Stimulated activated CD8-positive, alpha-beta memory T cell treated with anti-CD3 and anti-CD28 coated beads, Interleukin-7, amount 100 ng/mL, for 24 hours (primary cell): ENCODE data around the gene PUM1.
"Not testable (repeated sequence)": the region's sequence is repeated elsewhere in the genome, so short reads cannot be mapped to it uniquely, and the experiment has no call there.

Experiments used
- DNase-seq: peaks from one replicate; pipeline ENCODE4 v3.0.0-alpha.2; 2020; ENCODE audit warnings: low read depth

Gene PUM1

DNA sequence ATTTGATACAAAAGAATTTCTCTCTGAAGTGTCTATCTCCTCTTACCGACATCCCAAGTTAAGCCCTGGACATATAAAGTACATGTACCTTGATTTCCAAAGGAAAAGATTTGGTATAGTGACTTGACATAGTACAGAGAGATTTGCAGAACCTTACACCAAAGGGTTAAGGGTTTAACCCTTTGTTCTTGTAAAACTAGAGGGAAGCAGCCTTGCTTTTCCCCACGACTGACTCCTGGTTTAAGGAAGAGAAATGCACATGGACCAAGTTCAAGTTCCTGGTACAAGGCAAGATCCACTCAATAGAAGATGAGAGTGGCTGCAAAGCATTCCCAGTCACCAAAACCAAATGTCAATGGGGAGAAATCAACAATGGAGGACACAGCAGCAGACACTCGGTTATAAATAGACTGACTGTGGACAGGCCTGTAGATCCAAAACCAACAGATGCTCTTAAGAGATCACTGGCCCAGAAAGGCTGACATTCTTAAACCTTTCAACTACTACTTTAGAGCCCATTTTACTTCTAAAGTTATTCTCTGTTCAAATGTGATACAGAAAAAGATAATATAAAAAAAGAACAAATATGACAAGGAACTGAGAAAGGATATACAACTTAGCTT lies 69.4 kb downstream of the PUM1 start:
- no peak for DNase-seq

- DNase-seq: no peak
These were observed 73.5 kb downstream of the PUM1 start for GRCh38 chr1:30991862-30992606.

DNA sequence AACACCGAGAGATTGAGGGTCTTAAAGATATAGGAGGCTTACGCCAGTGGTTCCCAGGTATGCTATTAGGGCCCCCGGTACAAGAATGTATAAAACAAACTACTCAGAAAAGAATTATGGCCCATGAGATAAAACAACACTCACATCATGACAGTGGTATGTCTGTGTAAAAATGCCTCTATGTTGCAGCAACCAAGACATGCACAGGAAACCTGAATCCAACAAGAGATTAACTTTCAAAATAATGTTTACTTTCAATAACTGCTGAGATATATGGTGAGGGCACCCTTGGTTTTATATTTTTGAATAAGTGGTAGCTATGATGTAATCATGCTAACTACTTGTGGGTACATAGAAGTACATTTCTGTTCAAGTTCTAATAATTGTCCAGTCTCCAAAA lies 74.9 kb downstream of the PUM1 start:
- DNase-seq: no peak

DNA sequence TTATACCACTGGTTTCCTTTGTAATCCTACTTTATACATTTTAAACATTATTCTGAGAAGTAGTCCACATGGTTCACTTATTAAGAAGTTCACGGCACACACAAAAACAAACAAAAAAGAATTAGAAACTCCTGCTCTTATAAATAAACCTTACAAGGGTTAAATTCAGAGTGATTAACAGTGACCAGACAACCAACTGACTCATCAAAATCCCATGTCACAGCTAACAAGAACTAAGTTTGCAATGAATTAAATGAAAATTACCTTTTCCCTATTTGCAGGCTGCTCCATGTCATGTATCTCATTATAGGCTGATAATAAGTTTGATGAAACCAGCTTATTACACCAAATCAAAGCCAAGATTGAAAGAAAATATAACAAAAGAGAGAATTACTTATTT lies 77.5 kb downstream of the PUM1 start:
- no peak for DNase-seq

GRCh38 chr1:30986755-30987154 lies 78.8 kb downstream of the PUM1 start:
- DNase-seq: no peak

DNA sequence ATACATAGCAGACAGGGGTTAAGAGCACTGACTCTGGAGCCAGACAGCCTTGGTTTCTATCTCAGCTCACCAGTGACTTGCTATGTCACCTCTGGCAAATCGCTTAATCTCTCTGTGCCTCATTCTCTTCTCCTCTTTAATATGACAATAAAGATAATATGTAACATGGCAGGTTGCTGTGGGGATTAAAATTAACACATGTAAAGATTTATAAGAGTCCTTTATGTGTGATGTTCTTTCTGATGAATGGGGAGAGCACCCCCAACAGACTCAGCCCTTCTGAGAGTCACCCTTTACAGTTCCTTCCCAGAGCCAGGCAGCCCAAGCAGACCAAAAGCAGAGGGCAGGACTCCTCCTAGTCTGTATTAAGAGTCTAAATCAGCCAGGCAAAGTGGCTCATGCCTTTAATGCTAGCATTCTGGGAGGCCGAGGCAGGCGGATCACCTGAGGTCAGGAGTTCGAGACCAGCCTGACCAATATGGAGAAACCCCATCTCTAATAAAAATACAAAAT lies 80.5 kb downstream of the PUM1 start:
- DNase-seq: no peak

DNA sequence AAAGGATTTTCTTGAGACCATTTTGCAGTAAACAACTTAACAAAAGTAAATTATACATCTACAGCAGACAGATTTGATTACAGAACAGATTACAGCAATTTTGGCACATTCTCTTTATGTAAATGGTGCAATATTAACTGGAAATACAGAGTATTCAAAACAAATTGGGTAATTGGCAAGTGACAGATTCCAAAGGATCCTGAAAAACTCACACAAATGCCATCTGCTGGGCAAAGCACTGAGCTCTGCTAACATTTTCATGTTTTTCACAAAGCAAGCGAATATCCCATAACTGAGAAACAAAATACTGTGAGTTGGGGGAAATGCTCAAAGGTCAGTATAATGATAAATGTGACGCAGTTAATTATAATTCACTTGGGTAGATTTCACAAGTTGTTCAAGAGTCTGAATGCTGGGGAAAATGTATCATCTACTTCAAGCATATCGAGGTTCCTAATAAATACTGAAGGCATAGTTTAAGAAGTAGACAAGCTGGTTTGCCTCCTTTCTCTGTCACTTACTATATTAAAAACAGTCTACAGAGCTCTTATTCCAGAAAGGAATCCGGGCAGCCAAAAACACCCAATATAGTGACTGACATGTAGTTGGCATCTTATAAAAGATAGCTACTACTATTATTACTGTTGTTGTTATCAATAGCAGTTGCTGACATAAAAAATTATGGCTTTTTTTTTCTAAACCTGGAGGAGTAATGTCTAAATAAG lies 81.2 kb downstream of the PUM1 start:
- DNase-seq: no peak

DNA sequence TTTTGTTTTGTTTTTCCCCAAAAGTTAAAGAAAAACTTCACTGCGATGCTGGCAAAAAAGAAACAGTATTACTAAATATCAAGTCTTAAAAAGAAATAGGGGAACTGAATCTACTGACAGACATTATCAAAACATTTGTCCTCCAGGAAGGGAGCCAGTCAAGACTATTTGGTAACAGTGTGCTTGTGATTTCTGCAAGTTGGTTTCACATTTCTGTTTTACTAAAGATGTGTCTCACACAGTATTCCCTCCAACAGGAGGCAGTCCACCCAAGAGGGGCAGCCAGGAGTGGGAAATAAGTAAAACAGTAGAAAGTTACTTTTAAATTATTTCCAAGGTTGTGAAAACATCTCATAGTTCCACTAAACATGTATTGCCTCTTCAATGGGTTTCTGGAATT lies 82.6 kb downstream of the PUM1 start:
- no peak for DNase-seq

DNA sequence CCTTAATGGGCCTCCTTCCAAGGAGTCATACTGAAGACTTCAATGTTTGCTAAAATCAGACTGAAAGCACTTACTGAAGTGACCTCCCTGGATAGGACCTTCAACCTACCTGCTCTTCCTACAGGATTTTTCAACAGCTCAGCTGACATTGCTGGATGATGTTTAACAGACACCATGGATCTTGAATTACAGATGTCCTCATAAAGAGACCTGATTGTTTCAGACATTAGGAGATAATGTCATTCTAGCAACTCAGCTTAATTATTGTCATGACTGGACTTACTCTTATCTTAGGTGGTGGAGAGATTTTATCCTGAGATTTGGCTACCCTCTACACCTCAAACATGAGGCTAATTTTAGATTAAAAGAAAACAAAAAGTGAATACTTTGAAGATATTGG lies 83.1 kb downstream of the PUM1 start:
- no peak for DNase-seq

DNA sequence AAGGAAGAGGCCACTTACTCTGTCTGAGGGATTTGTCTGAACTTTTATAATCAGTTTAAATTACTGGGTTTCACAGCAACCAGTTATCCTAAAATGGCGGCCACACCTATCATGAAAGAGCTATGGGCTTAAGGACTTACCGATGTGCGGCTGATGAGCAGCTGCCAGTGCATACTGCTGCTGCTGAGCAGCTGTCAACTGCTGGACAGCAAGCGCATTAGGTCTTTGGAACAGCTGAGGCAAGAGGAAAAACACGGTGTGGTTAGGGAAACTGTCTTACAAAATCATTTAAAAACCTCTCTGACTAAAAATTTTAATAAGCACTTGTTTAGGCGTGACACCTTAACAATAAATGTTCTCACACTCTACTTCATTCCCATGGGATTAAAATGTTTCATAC lies 84.3 kb downstream of the PUM1 start:
- DNase-seq: no peak

- DNase-seq: no peak
These were observed 88.0 kb downstream of the PUM1 start for GRCh38 chr1:30977511-30977910.

DNA sequence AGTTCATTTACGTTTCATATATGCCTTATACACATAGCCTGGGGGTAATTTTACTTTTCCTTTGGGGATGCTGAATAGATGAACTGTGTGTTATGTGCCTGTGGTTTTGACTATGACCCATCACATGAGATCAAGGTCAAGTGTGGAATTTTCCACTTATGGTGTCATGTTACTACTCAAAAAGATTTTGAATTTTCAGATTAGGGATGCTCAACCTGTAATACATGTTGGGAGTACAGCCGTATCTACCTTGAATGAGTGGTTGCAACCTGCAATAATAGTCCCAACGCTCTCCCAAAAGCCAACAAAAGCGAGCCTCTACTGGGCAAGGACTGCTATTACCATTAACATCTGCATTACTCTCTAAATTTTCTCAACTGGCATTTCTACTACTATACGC lies 88.4 kb downstream of the PUM1 start:
- DNase-seq: no peak

DNA sequence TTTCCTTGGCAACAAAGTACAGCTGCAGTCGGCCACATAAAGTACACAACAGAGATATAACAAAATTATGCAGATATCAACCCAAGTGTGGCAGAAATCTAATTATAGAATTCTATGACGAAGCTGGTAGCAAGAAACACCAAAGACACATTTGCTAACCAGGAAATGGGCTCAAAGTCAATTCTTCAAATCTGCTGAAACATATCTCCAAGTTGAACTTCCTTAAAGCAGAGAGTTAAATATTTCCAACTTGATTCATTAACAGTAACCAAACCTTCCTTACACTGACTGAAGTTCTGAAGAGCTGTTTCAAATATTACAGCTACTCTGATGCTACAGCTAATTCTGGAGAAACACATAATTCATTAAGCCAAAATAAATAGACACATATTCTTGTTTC lies 89.4 kb downstream of the PUM1 start:
- no peak for DNase-seq

DNA sequence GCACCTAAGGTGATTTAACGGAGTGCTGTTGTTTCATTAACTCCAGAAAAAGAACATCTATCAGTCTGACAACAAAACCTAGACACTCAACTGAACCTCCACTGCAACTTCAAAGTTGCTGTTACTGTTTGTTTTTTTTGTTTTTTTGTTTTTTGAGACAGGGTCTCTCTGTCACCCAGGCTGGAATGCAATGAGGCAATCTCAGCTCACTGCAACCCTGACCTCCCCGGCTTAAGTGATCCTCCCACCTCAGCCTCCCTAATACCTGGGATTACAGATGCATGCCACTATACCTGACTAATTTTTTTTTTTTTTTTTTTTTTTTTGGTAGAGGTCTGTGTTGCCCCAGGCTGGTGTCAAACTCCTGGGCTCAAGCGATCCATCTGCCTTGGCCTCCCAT lies 90.3 kb downstream of the PUM1 start:
- no peak for DNase-seq

- DNase-seq: no peak
These were observed 91.0 kb downstream of the PUM1 start for GRCh38 chr1:30974536-30974935.

DNA sequence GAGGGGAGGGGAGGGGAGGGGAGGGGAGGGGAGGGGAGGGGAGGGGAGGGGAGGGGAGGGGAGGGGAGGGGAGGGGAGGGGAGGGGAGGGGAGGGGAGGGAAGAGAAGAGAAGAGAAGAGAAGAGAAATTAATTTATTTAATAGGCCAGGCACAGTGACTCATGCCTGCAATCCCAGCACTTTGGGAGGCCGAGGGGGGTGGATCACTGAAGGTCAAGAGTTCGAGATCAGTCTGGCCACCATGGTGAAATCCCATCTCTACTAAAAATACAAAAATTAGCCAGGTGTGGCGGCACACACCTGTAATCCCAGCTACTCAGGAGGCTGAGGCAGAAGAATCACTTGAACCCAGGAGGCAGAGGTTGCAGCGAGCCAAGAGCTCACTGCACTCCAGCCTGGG lies 93.2 kb downstream of the PUM1 start:
- DNase-seq: not testable (repeated sequence)

- DNase-seq: no peak
These were observed 94.0 kb downstream of the PUM1 start for GRCh38 chr1:30971496-30971895.

GRCh38 chr1:30969903-30970302 lies 95.6 kb downstream of the PUM1 start:
- no peak for DNase-seq

DNA sequence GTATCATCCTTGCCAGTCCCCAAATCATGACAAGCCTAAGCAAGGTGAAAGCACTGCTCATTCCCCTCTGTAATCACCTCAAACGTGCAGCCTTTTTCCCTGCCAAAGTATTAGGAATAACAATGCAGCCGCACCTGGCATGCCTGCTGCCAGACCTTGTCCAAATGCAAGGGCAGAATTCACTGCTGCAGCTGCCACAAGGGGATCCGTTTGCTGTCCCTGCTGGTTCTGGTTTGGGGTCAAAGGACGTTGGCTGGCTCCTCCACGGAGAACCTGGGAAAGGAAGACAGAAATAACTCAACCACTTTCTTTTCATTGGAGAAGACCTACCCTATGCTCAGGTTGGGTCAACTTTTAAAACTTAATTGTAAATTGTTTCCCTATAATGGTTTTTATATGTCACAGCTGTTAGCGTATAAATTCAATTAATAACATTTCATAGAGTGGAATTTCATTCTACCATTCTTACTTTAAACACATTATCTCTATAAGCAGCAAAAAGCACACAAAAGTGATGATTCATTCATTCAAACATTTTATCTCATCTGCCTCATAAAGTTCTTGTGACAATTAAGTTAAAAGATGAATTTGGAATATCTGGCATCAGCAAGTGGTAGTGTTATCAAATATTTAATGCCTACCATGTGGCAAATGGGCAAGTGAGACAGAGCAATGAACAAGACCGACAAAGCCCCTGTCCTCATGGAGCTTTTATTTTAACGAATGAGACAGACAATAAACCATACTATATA lies 97.1 kb downstream of the PUM1 start:
- DNase-seq: no peak

DNA sequence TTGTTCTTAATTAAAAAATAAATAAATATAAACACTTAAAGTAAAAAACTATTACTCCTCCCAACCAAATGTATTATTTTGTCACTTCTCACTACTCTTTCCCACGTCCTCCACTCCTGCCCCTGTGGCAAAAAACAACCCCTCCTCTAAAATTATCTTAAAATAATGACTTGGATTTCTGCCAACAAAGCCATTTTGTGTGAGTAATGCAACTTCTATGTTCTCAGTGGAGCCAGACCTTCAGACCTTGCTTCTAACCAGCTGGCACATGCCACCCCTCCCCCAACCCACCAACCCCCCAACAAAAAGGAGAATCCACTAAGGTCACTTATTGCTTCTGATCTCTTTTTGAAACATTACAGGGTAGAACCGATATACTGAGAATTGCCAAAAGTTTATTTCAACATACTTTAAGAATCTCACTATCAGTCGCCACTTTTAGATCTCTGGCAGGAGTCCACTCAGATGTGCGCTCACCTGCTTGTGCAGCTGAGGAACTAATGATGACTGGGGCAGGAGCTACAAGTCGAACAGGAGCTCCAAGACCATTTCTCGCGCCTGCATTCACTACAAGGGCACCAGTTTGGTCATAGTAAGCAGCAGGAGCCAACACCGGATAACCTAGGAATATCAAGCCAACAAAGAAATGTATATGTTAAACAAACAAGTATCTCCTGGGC lies 98.7 kb downstream of the PUM1 start:
- no peak for DNase-seq

DNA sequence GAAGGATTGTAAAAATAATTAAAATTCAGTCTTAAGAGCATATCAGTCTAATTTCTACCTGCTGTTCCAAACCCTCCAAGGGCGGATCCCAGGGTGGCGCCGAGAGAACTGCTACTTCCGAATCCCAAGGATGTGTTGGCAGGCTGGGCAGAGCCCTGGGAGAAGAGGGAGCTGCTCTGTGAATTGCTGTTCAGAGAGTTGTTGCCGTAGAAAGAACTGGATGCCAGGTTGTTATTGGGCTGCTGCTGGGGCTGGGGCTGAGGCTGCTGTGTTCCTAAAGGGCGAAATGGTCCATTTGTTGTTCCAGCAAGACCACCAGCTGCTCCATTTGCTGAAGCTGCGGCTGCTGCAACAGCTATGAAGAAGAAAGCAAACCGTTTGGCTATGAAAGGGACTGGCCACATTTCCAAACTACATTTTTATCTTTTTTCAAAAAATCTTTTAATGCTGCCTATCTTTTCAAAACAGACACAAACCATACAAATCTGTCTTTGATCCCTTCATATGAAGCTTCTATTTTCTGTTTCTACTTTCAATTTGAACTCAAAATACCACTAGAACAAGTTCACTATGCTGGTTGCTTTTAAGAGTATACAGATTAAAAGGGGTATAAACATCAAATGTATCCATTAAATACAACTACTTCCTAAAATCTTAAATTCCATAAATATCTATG lies 99.5 kb downstream of the PUM1 start:
- no peak for DNase-seq
